K562 treated with DMSO at 1 percent for 4 hours (cell line): ENCODE measurements around the gene NPDC1. TPM values are rescaled to one million over a fixed set of nuclear protein-coding genes. Genes with fewer than 3 reads are reported as not detected.

Experiments
- total RNA-seq: library from RNA; unstranded; fragments of 300-600 nt; gene quantifications from 2 replicates; pipeline ENCODE4 v1.2.3, GENCODE V29; 2022; ENCODE audit not compliant: insufficient read depth

NPDC1 gene
- total RNA-seq, result 0.52 and 1.0 TPM in 2 replicates

GRCh38 chr9:137046088-137046787, at the start of gene NPDC1:
TSS of gene NPDC1 (minus strand) at chr9:137046177. CDS start at chr9:137045989, 188 bp downstream.

DNA sequence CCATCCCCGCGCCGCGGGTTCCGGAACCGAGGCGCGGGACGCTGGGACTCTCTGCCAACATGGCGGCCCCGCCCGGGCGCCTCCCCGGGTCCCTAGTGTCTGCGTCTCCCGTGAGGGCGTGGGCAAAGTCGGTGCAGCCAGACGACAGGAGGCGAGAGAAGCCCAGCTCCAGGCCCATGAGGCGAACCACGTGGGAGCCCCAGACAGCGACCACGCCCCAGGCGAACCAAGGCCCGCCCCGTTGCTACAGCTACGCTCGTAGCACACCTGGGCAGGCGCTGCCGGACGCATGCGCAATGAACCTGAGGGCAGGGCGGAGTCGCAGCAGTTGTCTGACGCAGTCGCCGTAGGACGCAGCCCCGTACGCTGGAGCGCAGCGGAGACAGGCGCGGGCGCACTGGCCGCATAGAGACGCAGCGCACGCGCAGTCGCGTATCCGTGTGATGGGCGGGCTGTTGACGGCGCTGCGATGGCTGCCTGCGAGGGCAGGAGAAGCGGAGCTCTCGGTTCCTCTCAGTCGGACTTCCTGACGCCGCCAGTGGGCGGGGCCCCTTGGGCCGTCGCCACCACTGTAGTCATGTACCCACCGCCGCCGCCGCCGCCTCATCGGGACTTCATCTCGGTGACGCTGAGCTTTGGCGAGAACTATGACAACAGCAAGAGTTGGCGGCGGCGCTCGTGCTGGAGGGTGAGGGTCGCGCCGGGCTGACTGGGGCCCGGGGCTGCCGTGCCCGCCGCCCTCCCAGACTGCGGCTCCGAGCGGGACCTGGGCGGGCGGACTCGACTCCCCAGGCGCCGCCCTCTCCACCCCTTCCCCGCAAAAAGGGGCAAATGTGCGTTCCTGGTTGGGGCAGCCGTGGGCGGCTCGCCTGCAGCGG, 40.8 kb upstream of the NPDC1 start, which contains the start of gene MAN1B1:
Gene MAN1B1 (plus strand): TSS at position 455 of the 878 bp plus-strand sequence. CDS start 15 bp downstream, at position 470.

GRCh38 chr9:137077010-137077747, 31.2 kb upstream of the NPDC1 start, which contains the start of gene UAP1L1:
TSS of gene UAP1L1 (plus strand) at chr9:137077517. CDS start at chr9:137077533, 16 bp downstream.

DNA sequence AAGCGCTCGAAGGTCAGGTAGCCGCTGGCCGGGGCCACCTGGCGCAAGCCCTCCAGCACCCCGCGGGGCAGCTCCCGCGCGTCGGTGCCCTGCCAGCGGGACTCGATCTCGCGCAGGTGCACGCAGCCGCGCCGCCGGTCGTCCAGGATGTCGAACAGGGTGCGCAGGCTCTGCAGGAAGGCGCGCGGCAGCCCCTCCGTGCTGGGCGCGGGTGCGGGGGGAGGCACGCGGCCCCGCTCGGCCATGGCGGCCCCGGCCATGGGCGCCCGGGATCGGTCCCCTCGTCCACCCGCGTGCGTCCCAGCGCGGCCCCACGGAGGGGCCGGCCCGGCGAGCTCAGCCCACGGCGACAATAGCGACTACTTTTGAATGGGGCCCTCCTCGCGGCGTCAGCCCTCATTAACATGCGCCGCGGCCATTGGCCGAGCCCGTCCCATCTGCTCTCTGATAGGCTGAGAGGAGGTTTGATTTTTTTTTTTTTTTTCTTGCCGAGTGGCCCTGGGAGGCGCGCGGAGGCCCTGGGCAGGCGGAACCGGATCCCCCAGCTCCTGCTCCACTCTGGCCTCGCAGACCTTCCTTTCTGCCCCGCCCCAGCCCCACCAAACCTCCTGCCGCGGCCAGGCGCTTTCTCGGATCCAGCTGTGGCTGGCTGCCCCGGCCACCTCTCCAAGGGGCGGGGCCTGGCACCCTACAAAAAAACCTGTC, 24.4 kb upstream of the NPDC1 start, which contains the start of gene SAPCD2:
Gene SAPCD2 (minus strand): TSS at position 357 of the 705 bp plus-strand sequence. CDS start 97 bp downstream, at position 260.

GRCh38 chr9:137053944-137054931, 8.3 kb upstream of the NPDC1 start, which contains the start of gene ENTPD2:
TSS of gene ENTPD2 (minus strand) at chr9:137054061. CDS start at chr9:137053997, 64 bp downstream.

GRCh38 chr9:137031904-137032640, 13.9 kb downstream of the NPDC1 start, which contains the start of gene FUT7:
TSS of gene FUT7 (minus strand) at chr9:137032088. CDS start at chr9:137031991, 97 bp downstream.

DNA sequence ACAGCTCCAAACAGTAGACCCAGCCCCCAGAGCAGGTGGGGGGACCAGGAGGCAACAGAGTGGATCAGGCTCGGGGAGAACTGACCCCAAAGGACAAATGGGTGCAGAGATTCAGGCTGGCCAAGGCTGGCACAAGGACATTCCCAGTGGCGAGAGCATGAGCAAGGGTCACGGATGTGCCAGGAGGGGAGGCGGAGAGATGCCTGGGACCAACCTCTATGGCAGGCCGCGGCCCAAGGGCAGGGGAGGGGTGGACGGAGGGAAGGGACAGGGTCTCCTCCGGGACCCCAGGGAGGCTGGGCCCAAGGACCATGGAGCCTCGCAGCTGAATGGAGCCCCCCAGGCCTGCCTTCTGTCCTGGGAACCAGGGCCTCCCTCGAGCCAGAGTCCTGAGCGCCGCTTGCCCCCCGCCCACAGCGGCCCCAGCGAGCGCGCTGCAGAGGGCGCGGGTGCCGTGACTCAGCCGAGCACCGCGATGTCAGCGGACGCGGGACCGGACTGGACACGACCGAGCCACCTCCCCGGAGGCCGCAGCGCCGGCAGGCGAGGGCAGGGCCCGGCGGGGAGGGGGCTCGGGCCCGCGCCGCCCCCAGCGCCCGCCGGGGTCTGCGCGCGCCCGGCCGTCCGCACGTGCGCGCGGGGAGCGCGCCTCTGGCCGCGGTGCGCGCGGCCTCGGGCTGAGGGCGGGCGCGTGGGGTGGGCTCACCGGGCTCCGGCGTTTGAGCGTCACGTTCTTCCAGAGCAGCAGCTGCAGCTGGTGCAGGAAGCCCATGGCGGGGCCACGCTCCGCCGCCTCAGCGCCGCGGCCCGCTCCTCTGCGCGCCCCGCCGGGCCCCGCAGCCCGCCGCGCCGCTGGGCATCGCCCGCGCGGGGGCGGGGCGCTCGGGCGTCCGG, 18.4 kb downstream of the NPDC1 start, which contains the start of gene ABCA2:
Gene ABCA2 (minus strand): TSS at position 869 of the 894 bp plus-strand sequence. CDS start 97 bp downstream, at position 772.

DNA sequence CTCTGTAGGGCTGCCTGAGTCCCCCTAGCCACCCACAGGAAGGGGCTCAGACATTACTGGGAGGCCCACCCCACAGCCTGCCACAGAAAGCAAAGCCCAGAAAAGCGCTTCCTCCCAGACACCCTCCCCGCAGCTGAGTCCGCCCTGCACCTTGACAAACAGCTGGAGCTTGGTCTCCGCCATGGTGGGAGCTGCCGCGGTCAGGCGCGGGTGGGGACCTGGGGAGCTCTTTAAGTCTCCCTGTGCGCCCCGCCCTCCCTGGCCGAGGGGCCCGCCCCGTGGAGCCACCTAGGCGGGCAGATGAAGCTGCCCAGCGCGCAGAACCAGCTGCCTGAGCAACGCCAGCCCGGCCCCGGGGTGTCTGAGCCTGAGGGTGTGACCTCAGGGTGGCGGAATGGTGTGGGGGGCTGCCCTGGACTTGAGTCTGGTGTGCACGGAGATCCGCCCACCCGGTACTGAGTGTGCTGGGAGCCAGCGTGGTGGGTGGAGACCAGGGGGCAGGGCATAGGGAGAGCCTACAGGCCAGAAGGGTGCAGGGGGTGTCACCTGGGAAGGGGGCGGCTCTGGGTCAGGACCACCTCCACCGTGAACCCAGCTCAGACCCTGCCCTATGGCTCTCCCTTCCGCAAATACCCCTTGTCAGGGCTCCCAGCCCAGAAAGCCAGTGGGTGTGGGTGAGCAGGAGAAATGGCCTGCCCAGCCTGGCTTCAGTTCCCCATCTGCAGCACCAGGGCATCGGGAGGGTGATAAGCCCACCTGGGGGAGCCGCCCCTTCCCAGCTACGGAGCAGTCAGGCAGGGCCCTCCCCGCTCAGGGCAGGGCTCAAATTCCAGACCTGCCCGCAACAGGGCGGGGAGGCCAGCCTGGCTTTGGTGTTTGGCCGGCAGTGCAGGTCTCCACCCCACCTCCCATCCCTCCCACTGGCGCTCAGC, 49.4 kb downstream of the NPDC1 start, which contains the start of gene CLIC3:
Gene CLIC3 (minus strand): TSS at position 208 of the 932 bp plus-strand sequence. CDS start 25 bp downstream, at position 183.

GRCh38 chr9:136991993-136992818, 53.8 kb downstream of the NPDC1 start, which contains the start of gene PAXX:
TSS of gene PAXX (plus strand) at chr9:136992422. CDS start at chr9:136992444, 22 bp downstream.

Other genes starting within 250 kb of the NPDC1 start
- gene CCDC183, start 249.8 kb downstream of the NPDC1 start, total RNA-seq, result 0.75 and 2.6 TPM in 2 replicates
- 163 and 183 TPM in 2 replicates for gene RABL6, start 238.2 kb downstream of the NPDC1 start, total RNA-seq
- 9.6 and 13.9 TPM in 2 replicates for gene AJM1, start 203.7 kb downstream of the NPDC1 start, total RNA-seq
- 165 and 171 TPM in 2 replicates for gene PHPT1, start 196.8 kb downstream of the NPDC1 start, total RNA-seq
- 4.1 and 4.7 TPM in 2 replicates for gene MAMDC4, start 193.8 kb downstream of the NPDC1 start, total RNA-seq
- 705 and 763 TPM in 2 replicates for gene EDF1, start 179.9 kb downstream of the NPDC1 start, total RNA-seq
- 23.8 and 25.2 TPM in 2 replicates for gene TRAF2, start 159.7 kb downstream of the NPDC1 start, total RNA-seq
- gene FBXW5, start 101.4 kb downstream of the NPDC1 start, total RNA-seq, result 148 and 151 TPM in 2 replicates
- gene C8G, start 100.9 kb downstream of the NPDC1 start, total RNA-seq, result not detected in 2 replicates
- gene LCN12, start 93.9 kb downstream of the NPDC1 start, total RNA-seq, result not detected in 2 replicates
- 6.1 and 15.4 TPM in 2 replicates for gene PTGDS, start 68.7 kb downstream of the NPDC1 start, total RNA-seq
- gene LCNL1, start 63.2 kb downstream of the NPDC1 start, total RNA-seq, result not detected in 2 replicates
- 89.0 and 89.2 TPM in 2 replicates for gene PAXX, start 53.8 kb downstream of the NPDC1 start, total RNA-seq
- 2.0 TPM in 1 of 2 replicates, not detected in the other for gene CLIC3, start 49.6 kb downstream of the NPDC1 start, total RNA-seq
- gene ABCA2, start 17.9 kb downstream of the NPDC1 start, total RNA-seq, result 14.1 and 26.4 TPM in 2 replicates
- gene FUT7, start 14.1 kb downstream of the NPDC1 start, total RNA-seq, result not detected in 2 replicates
- gene ENTPD2, start 7.9 kb upstream of the NPDC1 start, total RNA-seq, result not detected in 2 replicates
- 27.1 and 30.1 TPM in 2 replicates for gene SAPCD2, start 24.4 kb upstream of the NPDC1 start, total RNA-seq
- gene UAP1L1, start 31.3 kb upstream of the NPDC1 start, total RNA-seq, result 9.4 and 14.1 TPM in 2 replicates
- gene MAN1B1, start 40.8 kb upstream of the NPDC1 start, total RNA-seq, result 37.3 and 38.9 TPM in 2 replicates
- 228 and 246 TPM in 2 replicates for gene DPP7, start 68.6 kb upstream of the NPDC1 start, total RNA-seq
- gene GRIN1, start 93.0 kb upstream of the NPDC1 start, total RNA-seq, result not detected in 2 replicates
- not detected in 2 replicates for gene LRRC26, start 123.9 kb upstream of the NPDC1 start, total RNA-seq
- not detected in 2 replicates for gene TMEM210, start 125.9 kb upstream of the NPDC1 start, total RNA-seq
- gene ANAPC2, start 142.4 kb upstream of the NPDC1 start, total RNA-seq, result 32.5 and 40.5 TPM in 2 replicates
- gene SSNA1, start 142.5 kb upstream of the NPDC1 start, total RNA-seq, result 203 and 207 TPM in 2 replicates
- 26.9 and 34.8 TPM in 2 replicates for gene TPRN, start 154.6 kb upstream of the NPDC1 start, total RNA-seq
- gene TMEM203, start 159.5 kb upstream of the NPDC1 start, total RNA-seq, result 35.0 and 40.6 TPM in 2 replicates
- gene NDOR1, start 159.5 kb upstream of the NPDC1 start, total RNA-seq, result 23.0 and 25.4 TPM in 2 replicates
- gene RNF208, start 176.1 kb upstream of the NPDC1 start, total RNA-seq, result 6.2 and 6.7 TPM in 2 replicates
- 1.1 TPM in 1 of 2 replicates, not detected in the other for gene CYSRT1, start 179.0 kb upstream of the NPDC1 start, total RNA-seq
- gene RNF224, start 181.3 kb upstream of the NPDC1 start, total RNA-seq, result 0.99 TPM in 1 of 2 replicates, not detected in the other
- not detected in 2 replicates for gene SLC34A3, start 184.7 kb upstream of the NPDC1 start, total RNA-seq
- gene TUBB4B, start 195.1 kb upstream of the NPDC1 start, total RNA-seq, result 816 and 880 TPM in 2 replicates
- not detected in 2 replicates for gene STPG3, start 205.1 kb upstream of the NPDC1 start, total RNA-seq
- 84.5 and 89.8 TPM in 2 replicates for gene NELFB, start 209.2 kb upstream of the NPDC1 start, total RNA-seq
- 49.5 and 59.8 TPM in 2 replicates for gene TOR4A, start 231.5 kb upstream of the NPDC1 start, total RNA-seq